Forelimb muscle (tissue), 1 donor: ENCODE measurements around the gene ANKRD11. TPM values are rescaled to one million over a fixed set of nuclear protein-coding genes. Genes with fewer than 3 reads are reported as not detected.
"Not testable (repeated sequence)": the region's sequence is repeated elsewhere in the genome, so short reads cannot be mapped to it uniquely, and the experiment has no call there.

Experiments
- DNase-seq: peaks from one replicate; pipeline ENCODE4 v3.0.0-alpha.2; 2013; ENCODE audit warnings: low read depth
- polyA plus RNA-seq: library from polyadenylated mRNA; unstranded; fragments of 120-200 nt; gene quantifications from one replicate; pipeline ENCODE4 v1.2.1, GENCODE V29; 2013; ENCODE audit not compliant: insufficient read length

The ANKRD11 gene
- polyA plus RNA-seq, 1 donor, result 55.7 TPM

DNA sequence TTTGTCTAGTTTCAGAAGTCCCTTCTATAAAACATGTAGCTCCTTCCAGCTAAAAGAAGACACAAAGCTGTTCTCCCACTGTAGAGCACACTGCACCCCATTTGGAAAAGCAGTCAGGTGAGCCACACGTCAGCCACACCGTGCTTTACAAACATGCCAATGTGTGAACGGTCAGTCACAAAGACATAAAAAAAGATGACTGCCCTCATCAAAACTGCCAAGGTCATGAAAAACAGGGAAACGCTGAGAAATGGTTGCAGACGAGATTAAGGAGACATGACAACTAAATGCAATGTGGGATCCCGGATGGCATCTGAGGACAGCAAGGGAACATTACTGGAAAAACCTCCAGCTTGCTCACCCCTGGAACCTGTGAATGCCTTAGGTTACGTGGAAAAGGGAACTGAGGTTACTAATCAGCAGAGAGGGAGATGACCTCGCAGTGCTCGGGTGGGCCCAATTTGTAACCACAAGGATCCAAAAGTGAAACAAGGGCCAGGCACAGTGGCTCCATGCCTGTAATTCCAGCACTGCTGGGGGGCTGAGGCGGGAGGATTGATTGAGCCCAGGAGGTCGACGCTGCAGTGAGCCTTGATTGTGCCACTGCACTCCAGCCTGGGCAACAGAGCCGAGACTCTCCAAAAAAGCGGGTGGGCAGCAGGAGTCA lies 8.1 kb downstream of the ANKRD11 start:
- no peak for DNase-seq

GRCh38 chr16:89481356-89481955 lies 8.9 kb downstream of the ANKRD11 start:
- DNase-seq, result no peak

- DNase-seq, result no peak
Observed at GRCh38 chr16:89478576-89479221, 11.7 kb downstream of the ANKRD11 start.

DNA sequence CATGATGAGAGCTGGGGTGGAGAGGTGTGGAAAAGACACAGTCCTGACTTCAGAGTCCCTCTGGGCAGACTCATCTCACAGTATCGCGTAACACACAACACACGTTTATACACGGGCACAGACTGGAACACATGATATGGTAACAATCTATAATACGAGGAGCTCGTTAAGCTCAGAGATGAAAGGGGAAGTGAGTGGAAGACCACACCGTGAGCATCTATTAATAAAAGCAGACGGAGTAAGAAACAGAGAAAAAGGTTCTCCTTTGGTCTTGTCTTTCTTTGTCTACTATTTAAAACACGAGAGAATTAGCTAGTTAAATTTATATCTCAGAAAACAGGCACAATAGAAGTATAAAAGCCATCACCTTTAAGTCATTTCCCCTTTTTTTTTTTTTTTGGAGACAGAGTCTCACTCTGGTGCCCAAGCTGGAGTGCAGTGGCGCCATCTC lies 13.5 kb downstream of the ANKRD11 start:
- no peak for DNase-seq

GRCh38 chr16:89476379-89476778 lies 14.0 kb downstream of the ANKRD11 start:
- DNase-seq, result no peak

DNA sequence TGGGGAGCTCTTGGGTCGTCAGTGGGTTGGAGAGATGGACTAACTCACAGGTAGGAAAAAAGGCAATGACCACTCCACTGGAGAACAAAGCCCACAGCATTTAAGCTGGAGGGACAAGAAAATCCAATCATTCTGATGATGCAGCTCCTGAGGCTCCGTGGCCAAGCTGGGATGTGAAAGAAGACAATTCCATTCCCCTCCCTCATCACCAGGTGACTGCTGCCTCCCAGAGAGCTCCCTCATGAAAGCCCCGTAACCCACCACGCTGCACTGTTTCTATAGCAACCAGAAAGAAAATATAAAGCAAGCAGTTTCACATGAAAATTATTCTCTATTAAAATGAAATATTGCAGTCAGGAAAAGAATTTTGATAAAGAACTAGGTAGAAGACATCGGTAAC lies 15.2 kb downstream of the ANKRD11 start:
- DNase-seq, result no peak

GRCh38 chr16:89473791-89474414 lies 16.5 kb downstream of the ANKRD11 start:
- no peak for DNase-seq

DNA sequence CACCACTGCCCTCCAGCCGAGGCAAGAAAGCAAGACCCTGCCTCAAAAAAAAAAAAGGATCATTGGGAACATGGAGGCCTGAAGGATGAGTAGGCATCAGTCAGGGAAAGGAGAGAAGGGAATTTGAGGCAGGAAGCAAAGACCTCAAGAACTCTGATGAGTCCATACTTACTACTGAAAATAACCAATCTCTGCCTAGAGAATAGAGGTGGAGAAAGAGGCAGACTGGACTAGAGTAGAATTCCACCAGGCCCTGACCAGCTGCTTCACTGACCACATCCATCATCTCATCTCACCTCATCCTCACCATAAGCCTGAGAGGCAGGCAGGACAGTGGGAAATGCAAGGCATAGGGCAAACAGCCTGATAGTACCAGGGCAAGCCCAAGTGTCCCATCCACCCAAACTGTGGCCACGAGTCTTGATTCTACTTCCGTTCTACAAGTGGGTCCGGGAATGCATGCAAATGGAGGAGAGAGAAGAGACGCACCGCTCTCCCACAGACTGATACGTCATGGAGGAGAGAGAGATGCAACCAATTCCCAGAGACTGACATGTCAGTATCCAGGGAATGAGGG lies 17.1 kb downstream of the ANKRD11 start:
- no peak for DNase-seq

DNA sequence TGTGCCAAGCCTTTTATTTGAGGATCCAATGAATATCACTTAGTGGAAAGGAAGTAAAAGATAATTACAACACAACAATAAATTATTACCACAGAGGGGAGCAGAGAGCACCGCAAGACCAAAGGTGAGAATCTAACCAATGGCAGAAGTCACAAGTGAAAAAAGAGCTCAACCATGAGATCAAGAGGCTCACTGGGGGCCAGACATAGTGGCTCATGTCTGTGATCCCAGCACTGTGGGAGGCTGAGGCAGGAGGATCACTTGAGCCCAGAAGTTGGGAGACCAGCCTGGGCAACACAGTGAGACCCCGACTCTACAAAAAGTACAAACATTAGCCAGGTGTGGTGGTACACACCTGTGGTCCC lies 17.7 kb downstream of the ANKRD11 start:
- DNase-seq, result no peak

DNA sequence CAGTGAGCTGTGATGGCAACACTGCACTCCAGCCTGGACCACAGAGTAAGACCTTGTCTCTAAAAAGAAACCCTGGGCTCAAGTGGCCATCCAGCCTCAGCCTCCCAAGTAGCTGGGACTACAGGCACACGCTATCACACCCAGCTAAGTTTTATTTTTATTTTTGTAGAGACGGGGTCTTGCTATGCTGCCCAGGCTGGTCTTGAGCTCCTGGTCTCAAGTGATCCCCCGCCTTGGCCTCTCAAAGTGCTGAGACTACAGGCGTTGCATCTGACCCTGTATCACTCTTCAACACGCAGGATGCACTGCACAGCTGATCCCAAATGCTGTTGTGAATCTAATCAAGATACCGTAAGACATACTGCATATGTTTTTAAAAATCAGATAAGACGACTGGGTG lies 23.0 kb downstream of the ANKRD11 start:
- no peak for DNase-seq

DNA sequence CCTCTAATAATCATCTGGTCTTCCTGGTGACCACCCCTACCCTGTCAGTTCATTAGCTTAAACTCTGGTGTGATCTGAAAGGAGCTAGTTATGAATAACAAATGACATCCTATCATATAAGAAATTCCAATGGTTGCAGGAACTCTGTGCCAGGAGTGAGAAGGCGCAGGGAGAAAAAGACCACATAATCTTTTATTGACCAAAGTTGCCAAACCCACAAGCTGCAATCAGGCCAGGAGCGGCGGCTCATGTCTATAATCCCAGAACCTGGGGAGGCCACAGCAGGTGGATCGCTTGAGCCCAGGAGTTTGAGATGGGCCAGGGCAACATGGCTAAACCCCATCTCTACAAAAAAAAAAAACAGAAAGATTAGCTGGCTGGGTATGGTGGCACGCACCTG lies 23.4 kb downstream of the ANKRD11 start:
- no peak for DNase-seq

DNA sequence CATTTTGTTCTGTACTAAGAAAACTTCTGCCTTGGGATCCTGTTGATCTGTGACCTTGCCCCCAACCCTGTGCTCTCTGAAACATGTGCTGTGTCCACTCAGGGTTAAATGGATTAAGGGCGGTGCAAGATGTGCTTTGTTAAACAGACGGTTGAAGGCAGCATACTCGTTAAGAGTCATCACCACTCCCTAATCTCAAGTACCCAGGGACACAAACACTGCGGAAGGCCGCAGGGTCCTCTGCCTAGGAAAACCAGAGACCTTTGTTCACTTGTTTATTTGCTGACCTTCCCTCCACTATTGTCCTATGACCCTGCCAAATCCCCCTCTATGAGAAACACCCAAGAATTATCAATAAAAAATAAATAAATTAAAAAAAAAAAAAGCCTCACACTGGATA lies 27.0 kb downstream of the ANKRD11 start:
- DNase-seq, result not testable (repeated sequence)

- not testable (repeated sequence) for DNase-seq
Observed at GRCh38 chr16:89462639-89463038, 27.7 kb downstream of the ANKRD11 start.

- DNase-seq, result not testable (repeated sequence)
Observed at GRCh38 chr16:89461890-89462289, 28.5 kb downstream of the ANKRD11 start.

- no peak for DNase-seq
Observed at GRCh38 chr16:89460556-89460955, 29.8 kb downstream of the ANKRD11 start.

DNA sequence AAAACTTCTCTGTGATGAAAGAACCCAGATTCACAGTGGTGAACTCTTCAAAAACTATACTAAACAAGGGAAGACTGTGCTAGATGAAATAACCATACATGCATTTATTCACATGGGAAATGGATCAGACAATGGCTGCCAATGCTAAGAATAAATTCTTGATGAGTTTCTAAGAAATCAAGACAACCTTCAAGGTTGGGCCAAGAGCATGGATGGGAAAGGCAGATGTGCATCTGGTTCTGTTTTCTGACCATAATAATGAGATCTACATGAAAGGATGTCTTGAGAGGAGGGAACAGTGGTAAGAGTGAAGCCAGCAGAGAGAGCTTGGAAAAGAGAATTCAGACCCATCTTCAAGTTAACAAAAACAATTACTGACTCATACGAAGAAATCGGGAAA lies 31.4 kb downstream of the ANKRD11 start:
- DNase-seq, result peak; percentile 53

DNA sequence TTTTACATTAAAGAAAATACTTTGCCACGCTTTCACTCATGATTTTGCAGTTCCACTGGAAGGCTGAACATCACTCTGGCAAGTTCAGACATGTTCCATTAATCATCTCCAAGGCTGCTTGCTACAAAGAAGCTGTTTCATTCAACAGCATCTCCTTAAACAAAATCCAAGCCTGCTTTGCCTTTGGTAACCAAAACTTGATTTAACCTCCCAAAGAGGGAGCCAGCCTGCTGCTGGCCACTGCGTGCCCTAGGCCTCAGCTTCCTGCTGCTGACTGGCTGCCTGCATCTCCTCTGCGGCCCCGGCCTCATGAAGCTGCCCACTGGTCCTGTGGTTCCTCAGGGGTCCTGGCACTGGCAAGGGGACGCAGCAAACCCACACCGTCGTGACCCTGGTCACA lies 31.8 kb downstream of the ANKRD11 start:
- no peak for DNase-seq

GRCh38 chr16:89456419-89456959 lies 33.9 kb downstream of the ANKRD11 start:
- DNase-seq, result no peak

- no peak for DNase-seq
Observed at GRCh38 chr16:89455692-89456091, 34.7 kb downstream of the ANKRD11 start.

DNA sequence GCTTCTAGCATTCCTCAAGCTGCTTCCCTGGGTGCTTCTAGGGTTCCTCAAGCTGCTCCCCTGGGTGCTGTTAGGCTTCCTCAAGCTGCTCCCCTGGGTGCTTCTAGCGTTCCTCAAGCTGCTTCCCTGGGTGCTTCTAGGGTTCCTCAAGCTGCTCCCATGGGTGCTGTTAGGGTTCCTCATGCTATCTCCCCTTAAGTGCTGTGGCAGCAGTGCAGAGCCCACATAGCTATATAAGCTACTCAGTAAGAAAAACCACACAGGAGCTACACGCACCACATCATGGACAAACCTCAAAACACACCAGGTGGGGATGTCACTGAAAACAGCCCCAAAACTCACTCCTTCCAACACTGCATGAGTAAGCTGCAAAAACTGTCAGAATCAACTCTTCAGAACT lies 35.2 kb downstream of the ANKRD11 start:
- DNase-seq, result no peak

DNA sequence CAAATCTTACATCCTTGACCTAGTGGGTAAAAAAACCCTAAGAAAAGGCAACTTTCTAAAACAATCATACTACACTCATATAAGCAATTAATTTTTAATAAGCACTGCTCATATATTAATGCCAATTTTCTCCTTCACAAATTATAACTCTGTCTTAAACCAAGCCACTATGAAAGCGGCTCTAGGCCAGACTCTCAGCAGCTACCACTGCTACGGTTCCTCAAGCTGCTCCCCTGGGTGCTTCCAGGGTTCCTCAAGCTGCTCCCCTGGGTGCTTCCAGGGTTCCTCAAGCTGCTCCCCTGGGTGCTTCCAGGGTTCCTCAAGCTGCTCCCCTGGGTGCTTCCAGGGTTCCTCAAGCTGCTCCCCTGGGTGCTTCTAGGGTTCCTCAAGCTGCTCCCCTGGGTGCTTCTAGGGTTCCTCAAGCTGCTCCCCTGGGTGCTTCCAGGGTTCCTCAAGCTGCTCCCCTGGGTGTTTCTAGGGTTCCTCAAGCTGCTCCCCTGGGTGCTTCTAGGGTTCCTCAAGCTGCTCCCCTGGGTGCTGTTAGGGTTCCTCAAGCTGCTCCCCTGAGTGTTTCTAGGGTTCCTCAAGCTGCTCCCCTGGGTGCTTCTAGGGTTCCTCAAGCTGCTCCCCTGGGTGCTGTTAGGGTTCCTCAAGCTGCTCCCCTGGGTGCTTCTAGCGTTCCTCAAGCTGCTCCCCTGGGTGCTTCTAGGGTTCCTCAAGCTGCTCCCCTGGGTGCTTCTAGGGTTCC lies 35.8 kb downstream of the ANKRD11 start:
- DNase-seq, result not testable (repeated sequence)
